ENCODE measurements around the gene PCDHGA1.
"Not testable (repeated sequence)": the region's sequence is repeated elsewhere in the genome, so short reads cannot be mapped to it uniquely, and the experiment has no call there.

PCDHGA1 gene

GRCh38 chr5:141414548-141415274, 84.4 kb downstream of the PCDHGA1 start:
- H3K9ac ChIP-seq (ENCODE audit: low read length in 2 of 2); H3K27me3 ChIP-seq (ENCODE audit: control insufficient read depth in 1 of 2, insufficient read depth in 2 of 2, low read length in 2 of 2); H3K36me3 ChIP-seq (ENCODE audit: control insufficient read depth in 2 of 2, insufficient read depth in 2 of 2, low read length in 2 of 2); H3K4me1 ChIP-seq (ENCODE audit: control insufficient read depth, insufficient read depth, low read length); H3K27ac ChIP-seq (ENCODE audit: low read length): not testable (repeated sequence)
- Histone ChIP-seq H3K9me3 (ENCODE audit: control insufficient read depth in 2 of 2, low read length in 2 of 2) (peaks cover 28 to 58% of the 10 kb centered on the region in 2 donors), H3K4me3 (ENCODE audit: low read length in 2 of 2) (peak overlapping the region in 1 of 2 donors; percentile 18)

- peaks cover 33 to 57% of the 10 kb centered on the region in 2 donors for H3K9me3 ChIP-seq (ENCODE audit: control insufficient read depth in 2 of 2, low read length in 2 of 2)
- not testable (repeated sequence) for H3K27me3 ChIP-seq (ENCODE audit: control insufficient read depth in 1 of 2, insufficient read depth in 2 of 2, low read length in 2 of 2); H3K4me1 ChIP-seq (ENCODE audit: control insufficient read depth, insufficient read depth, low read length); H3K36me3 ChIP-seq (ENCODE audit: control insufficient read depth in 2 of 2, insufficient read depth in 2 of 2, low read length in 2 of 2); H3K27ac ChIP-seq (ENCODE audit: low read length); H3K9ac ChIP-seq (ENCODE audit: low read length in 2 of 2)
- H3K4me3 ChIP-seq (ENCODE audit: low read length in 2 of 2): peak overlapping the region in 1 of 2 donors; percentile 29
These were observed 84.9 kb downstream of the PCDHGA1 start for GRCh38 chr5:141415275-141415618.

DNA sequence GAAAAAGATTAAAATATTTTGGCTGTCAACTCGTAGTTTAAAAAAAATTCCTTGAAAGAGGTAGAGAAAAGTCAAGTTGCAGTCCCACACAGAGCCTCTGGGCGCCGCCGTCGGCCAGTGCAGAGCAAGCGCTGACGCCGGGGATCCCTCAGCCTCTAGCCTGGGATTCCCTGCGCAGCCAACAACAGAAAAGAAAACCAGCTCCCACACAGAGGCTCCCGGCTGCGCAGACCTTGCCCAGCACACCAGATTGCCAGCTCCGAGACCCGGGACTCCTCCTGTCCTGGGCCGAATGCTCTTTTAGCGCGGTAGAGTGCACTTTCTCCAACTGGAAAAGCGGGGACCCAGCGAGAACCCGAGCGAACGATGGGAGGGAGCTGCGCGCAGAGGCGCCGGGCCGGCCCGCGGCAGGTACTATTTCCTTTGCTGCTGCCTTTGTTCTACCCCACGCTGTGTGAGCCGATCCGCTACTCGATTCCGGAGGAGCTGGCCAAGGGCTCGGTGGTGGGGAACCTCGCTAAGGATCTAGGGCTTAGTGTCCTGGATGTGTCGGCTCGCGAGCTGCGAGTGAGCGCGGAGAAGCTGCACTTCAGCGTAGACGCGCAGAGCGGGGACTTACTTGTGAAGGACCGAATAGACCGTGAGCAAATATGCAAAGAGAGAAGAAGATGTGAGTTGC, 87.3 kb downstream of the PCDHGA1 start, which contains the start of gene PCDHGB7:
PCDHGB7 (plus strand) TSS at position 184 of the 679 bp plus-strand sequence; CDS start at position 367, 183 bp downstream.
- H3K27ac ChIP-seq (ENCODE audit: low read length); H3K4me1 ChIP-seq (ENCODE audit: control insufficient read depth, insufficient read depth, low read length); H3K27me3 ChIP-seq (ENCODE audit: control insufficient read depth in 1 of 2, insufficient read depth in 2 of 2, low read length in 2 of 2); H3K36me3 ChIP-seq (ENCODE audit: control insufficient read depth in 2 of 2, insufficient read depth in 2 of 2, low read length in 2 of 2); H3K9ac ChIP-seq (ENCODE audit: low read length in 2 of 2): not testable (repeated sequence)
- Histone ChIP-seq H3K9me3 (ENCODE audit: control insufficient read depth in 2 of 2, low read length in 2 of 2) (peaks cover 34 to 67% of the 10 kb centered on the region in 2 donors), H3K4me3 (ENCODE audit: low read length in 2 of 2) (peak within 1 kb of the TSS; percentile 58 to 68)

DNA sequence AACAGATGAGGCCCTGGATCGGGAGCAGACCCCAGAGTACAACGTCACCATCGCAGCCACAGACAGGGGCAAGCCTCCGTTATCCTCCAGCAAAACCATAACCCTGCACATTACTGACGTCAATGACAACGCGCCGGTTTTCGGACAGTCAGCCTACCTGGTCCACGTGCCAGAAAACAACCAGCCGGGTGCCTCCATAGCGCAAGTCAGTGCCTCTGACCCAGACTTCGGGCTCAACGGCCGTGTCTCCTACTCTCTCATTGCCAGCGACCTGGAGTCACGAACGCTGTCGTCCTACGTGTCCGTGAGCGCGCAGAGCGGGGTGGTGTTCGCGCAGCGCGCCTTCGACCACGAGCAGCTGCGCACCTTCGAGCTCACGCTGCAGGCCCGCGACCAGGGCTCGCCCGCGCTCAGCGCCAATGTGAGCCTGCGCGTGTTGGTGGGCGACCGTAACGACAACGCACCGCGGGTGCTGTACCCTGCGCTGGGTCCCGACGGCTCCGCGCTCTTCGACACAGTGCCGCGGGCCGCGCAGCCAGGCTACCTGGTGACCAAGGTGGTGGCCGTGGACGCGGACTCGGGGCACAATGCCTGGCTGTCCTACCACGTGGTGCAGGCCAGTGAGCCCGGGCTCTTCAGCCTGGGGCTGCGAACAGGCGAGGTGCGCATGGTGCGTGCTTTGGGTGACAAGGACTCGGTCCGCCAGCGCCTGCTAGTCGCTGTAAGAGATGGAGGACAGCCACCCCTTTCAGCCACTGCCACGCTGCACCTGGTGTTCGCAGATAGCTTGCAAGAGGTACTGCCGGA, 89.0 kb downstream of the PCDHGA1 start:
- H3K4me3 ChIP-seq (ENCODE audit: low read length in 2 of 2): peak overlapping the region; percentile 41 to 68
- H3K36me3 ChIP-seq (ENCODE audit: control insufficient read depth in 2 of 2, insufficient read depth in 2 of 2, low read length in 2 of 2): peaks cover 2 to 8% of the 10 kb centered on the region in 2 donors
- H3K4me1 ChIP-seq (ENCODE audit: control insufficient read depth, insufficient read depth, low read length): peaks cover 3% of the 10 kb centered on the region
- H3K27me3 ChIP-seq (ENCODE audit: control insufficient read depth in 1 of 2, insufficient read depth in 2 of 2, low read length in 2 of 2): no peaks in the 10 kb centered on the region
- H3K9ac ChIP-seq (ENCODE audit: low read length in 2 of 2): no peak overlapping the region
- H3K9me3 ChIP-seq (ENCODE audit: control insufficient read depth in 2 of 2, low read length in 2 of 2): peaks cover 27 to 66% of the 10 kb centered on the region in 2 donors
- no peak overlapping the region for H3K27ac ChIP-seq (ENCODE audit: low read length)

DNA sequence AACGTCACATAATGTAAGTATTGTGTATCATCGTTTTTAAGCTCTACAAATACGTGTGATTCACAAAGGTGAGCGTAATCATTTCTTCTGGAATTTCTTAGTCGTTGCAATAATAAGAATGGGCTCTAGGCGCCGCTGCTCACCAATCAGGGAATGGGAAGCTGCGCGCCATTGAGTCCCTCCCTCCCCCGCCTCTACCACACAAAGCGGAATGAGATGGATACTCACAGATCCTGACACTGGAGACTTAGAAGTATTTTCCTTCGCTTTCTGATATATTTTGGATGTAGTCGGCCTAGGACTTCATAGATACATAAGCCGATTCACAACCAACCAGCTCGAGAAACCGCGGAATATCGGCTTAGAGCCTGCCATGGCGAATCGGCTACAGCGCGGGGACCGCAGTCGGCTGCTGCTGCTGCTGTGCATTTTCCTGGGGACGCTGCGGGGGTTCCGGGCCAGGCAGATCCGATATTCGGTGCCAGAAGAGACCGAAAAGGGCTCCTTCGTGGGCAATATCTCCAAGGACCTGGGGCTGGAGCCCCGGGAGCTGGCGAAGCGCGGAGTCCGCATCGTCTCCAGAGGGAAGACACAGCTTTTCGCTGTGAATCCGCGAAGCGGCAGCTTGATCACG, 90.7 kb downstream of the PCDHGA1 start, which contains the start of gene PCDHGA11:
PCDHGA11 (plus strand) TSS at position 197 of the 634 bp plus-strand sequence; CDS start at position 374, 177 bp downstream.
- Histone ChIP-seq H3K27ac (ENCODE audit: low read length) (no peak within 1 kb of the TSS), H3K27me3 (ENCODE audit: control insufficient read depth in 1 of 2, insufficient read depth in 2 of 2, low read length in 2 of 2) (no peaks in the 10 kb centered on the region), H3K4me3 (ENCODE audit: low read length in 2 of 2) (peak within 1 kb of the TSS; percentile 54 to 59), H3K9me3 (ENCODE audit: control insufficient read depth in 2 of 2, low read length in 2 of 2) (peaks cover 34 to 73% of the 10 kb centered on the region in 2 donors), H3K9ac (ENCODE audit: low read length in 2 of 2) (no peak within 1 kb of the TSS), H3K4me1 (ENCODE audit: control insufficient read depth, insufficient read depth, low read length) (peaks cover 3% of the 10 kb centered on the region), H3K36me3 (ENCODE audit: control insufficient read depth in 2 of 2, insufficient read depth in 2 of 2, low read length in 2 of 2) (peaks cover 3 to 8% of the 10 kb centered on the region in 2 donors)

GRCh38 chr5:141421489-141421855, 91.2 kb downstream of the PCDHGA1 start:
- H3K27me3 ChIP-seq (ENCODE audit: control insufficient read depth in 1 of 2, insufficient read depth in 2 of 2, low read length in 2 of 2): no peaks in the 10 kb centered on the region
- peaks cover 4 to 8% of the 10 kb centered on the region in 2 donors for H3K36me3 ChIP-seq (ENCODE audit: control insufficient read depth in 2 of 2, insufficient read depth in 2 of 2, low read length in 2 of 2)

GRCh38 chr5:141422742-141423291, 92.5 kb downstream of the PCDHGA1 start:
- peaks cover 4 to 8% of the 10 kb centered on the region in 2 donors for H3K36me3 ChIP-seq (ENCODE audit: control insufficient read depth in 2 of 2, insufficient read depth in 2 of 2, low read length in 2 of 2)
- H3K4me1 ChIP-seq (ENCODE audit: control insufficient read depth, insufficient read depth, low read length): peaks cover 3% of the 10 kb centered on the region
- H3K9ac ChIP-seq (ENCODE audit: low read length in 2 of 2): no peak overlapping the region
- no peaks in the 10 kb centered on the region for H3K27me3 ChIP-seq (ENCODE audit: control insufficient read depth in 1 of 2, insufficient read depth in 2 of 2, low read length in 2 of 2)
- H3K9me3 ChIP-seq (ENCODE audit: control insufficient read depth in 2 of 2, low read length in 2 of 2): peaks cover 48 to 89% of the 10 kb centered on the region in 2 donors
- peak overlapping the region; percentile 40 to 59 for H3K4me3 ChIP-seq (ENCODE audit: low read length in 2 of 2)
- H3K27ac ChIP-seq (ENCODE audit: low read length): no peak overlapping the region

More at GRCh38 chr5:141421489-141421855, 91.2 kb downstream of the PCDHGA1 start:
- Histone ChIP-seq H3K4me1 (ENCODE audit: control insufficient read depth, insufficient read depth, low read length) (peaks cover 3% of the 10 kb centered on the region), H3K9me3 (ENCODE audit: control insufficient read depth in 2 of 2, low read length in 2 of 2) (peaks cover 38 to 78% of the 10 kb centered on the region in 2 donors), H3K4me3 (ENCODE audit: low read length in 2 of 2) (peak overlapping the region; percentile 54 to 59), H3K9ac (ENCODE audit: low read length in 2 of 2) (no peak overlapping the region), H3K27ac (ENCODE audit: low read length) (no peak overlapping the region)

DNA sequence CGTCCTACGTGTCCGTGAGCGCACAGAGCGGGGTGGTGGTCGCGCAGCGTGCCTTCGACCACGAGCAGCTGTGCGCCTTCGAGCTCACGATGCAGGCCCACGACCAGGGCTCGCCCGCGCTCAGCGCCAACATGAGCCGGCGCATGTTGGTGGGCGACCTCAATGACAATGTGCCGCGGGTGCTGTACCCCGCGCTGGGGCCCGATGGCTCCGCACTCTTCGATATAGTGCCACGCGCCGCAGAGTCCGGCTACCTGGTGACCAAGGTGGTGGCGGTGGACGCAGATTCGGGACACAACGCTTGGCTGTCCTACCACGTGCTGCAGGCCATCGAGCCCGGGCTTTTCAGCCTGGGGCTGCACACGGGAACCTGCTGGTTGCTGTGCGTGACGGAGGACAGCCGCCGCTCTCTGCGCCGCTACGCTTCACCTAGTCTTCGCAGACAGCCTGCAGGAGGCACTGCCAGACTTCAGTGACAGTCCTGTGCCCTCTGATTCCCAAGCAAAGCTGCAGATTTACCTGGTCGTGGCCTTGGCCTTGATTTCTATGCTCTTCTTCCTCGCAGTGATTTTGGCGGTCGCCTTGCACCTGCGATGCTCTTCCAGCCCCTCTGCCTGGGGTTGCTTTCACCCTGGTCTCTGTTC, 97.6 kb downstream of the PCDHGA1 start:
- Histone ChIP-seq H3K36me3 (ENCODE audit: control insufficient read depth in 2 of 2, insufficient read depth in 2 of 2, low read length in 2 of 2) (peaks cover 0 to 3% of the 10 kb centered on the region in 2 donors), H3K4me3 (ENCODE audit: low read length in 2 of 2) (peak overlapping the region; percentile 22 to 48), H3K9me3 (ENCODE audit: control insufficient read depth in 2 of 2, low read length in 2 of 2) (peaks cover 27 to 76% of the 10 kb centered on the region in 2 donors), H3K4me1 (ENCODE audit: control insufficient read depth, insufficient read depth, low read length) (no peaks in the 10 kb centered on the region), H3K9ac (ENCODE audit: low read length in 2 of 2) (no peak overlapping the region), H3K27me3 (ENCODE audit: control insufficient read depth in 1 of 2, insufficient read depth in 2 of 2, low read length in 2 of 2) (no peaks in the 10 kb centered on the region), H3K27ac (ENCODE audit: low read length) (no peak overlapping the region)

DNA sequence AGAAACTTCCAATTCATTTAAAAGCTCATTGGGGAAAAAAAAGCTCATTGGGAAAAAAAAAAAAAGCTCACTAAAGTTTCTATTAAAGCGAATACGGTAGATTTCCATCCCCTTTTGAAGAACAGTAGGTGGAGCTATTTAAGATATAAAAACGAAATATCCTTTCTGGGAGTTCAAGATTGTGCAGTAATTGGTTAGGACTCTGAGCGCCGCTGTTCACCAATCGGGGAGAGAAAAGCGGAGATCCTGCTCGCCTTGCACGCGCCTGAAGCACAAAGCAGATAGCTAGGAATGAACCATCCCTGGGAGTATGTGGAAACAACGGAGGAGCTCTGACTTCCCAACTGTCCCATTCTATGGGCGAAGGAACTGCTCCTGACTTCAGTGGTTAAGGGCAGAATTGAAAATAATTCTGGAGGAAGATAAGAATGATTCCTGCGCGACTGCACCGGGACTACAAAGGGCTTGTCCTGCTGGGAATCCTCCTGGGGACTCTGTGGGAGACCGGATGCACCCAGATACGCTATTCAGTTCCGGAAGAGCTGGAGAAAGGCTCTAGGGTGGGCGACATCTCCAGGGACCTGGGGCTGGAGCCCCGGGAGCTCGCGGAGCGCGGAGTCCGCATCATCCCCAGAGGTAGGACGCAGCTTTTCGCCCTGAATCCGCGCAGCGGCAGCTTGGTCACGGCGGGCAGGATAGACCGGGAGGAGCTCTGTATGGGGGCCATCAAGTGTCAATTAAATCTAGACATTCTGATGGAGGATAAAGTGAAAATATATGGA, 100.2 kb downstream of the PCDHGA1 start, which contains the start of gene PCDHGA12:
PCDHGA12 (plus strand) TSS at position 176 of the 782 bp plus-strand sequence; CDS start at position 429, 253 bp downstream.
- H3K27me3 ChIP-seq (ENCODE audit: control insufficient read depth in 1 of 2, insufficient read depth in 2 of 2, low read length in 2 of 2): no peaks in the 10 kb centered on the region
- no peak within 1 kb of the TSS for H3K9ac ChIP-seq (ENCODE audit: low read length in 2 of 2)
- peaks cover 0 to 3% of the 10 kb centered on the region in 2 donors for H3K36me3 ChIP-seq (ENCODE audit: control insufficient read depth in 2 of 2, insufficient read depth in 2 of 2, low read length in 2 of 2)
- H3K4me3 ChIP-seq (ENCODE audit: low read length in 2 of 2): peak within 1 kb of the TSS; percentile 58 to 59
- no peaks in the 10 kb centered on the region for H3K4me1 ChIP-seq (ENCODE audit: control insufficient read depth, insufficient read depth, low read length)
- H3K27ac ChIP-seq (ENCODE audit: low read length): no peak within 1 kb of the TSS
- peaks cover 21 to 68% of the 10 kb centered on the region in 2 donors for H3K9me3 ChIP-seq (ENCODE audit: control insufficient read depth in 2 of 2, low read length in 2 of 2)
